ENCODE data around the gene KCTD10.

GRCh38 chr12:109463756-109464155, 13.3 kb downstream of the KCTD10 start:
- TF ChIP-seq CTCF (IDR thresholded peaks at IDR 0.05; ENCODE audit: insufficient read depth, low read length), result no peak
- no peak for TF ChIP-seq POLR2AphosphoS5 (IDR thresholded peaks at IDR 0.05; ENCODE audit: low read depth)
- no peak for TF ChIP-seq REST (IDR thresholded peaks at IDR 0.05; ENCODE audit: insufficient replicate concordance, low read depth)

All from HL-60 (cell line).